Endothelial cell of umbilical vein (primary cell): ENCODE results near the gene ZNF662.
A peak's percentile ranks its signal among the peaks of the same experiment; 100 is the strongest.

Source experiments
- CTCF ChIP-seq, 2 donors: IDR thresholded peaks; 1 replicate in 1 of 2; 2 replicates in 1 of 2; pipeline ENCODE4 v1.5.1; 2011; ENCODE audit warnings: low read length in 2 of 2, mild to moderate bottlenecking in 2 of 2, moderate library complexity in 2 of 2, control low read depth in 1 of 2, inconsistent platforms in 1 of 2, low read depth in 1 of 2; ENCODE audit not compliant: insufficient read depth in 1 of 2; ENCODE audit errors: extremely low read depth in 1 of 2
- EZH2 ChIP-seq: IDR thresholded peaks from 2 replicates; pipeline ENCODE4 v1.6.1; 2012; ENCODE audit warnings: borderline replicate concordance, low read depth, mild to moderate bottlenecking, moderate library complexity, low read length, inconsistent platforms; ENCODE audit not compliant: severe bottlenecking
- FOS ChIP-seq: IDR thresholded peaks from 2 replicates; pipeline ENCODE4 v1.6.1; 2011; ENCODE audit warnings: mild to moderate bottlenecking, low read length, moderate library complexity, borderline replicate concordance; ENCODE audit not compliant: insufficient read depth
- GATA2 ChIP-seq: IDR thresholded peaks from 2 replicates; pipeline ENCODE4 v1.7.0; 2011; ENCODE audit warnings: low read depth, mild to moderate bottlenecking, moderate library complexity, mixed read lengths, low read length; ENCODE audit not compliant: insufficient read length, insufficient read depth
- POLR2A ChIP-seq: IDR thresholded peaks from 2 replicates; pipeline ENCODE4 v1.6.1; 2012; ENCODE audit warnings: low read depth, mild to moderate bottlenecking, control low read depth, low read length
- POLR2AphosphoS5 ChIP-seq: IDR thresholded peaks from 2 replicates; pipeline ENCODE4 v1.6.1; 2012; ENCODE audit warnings: low read depth, mild to moderate bottlenecking, control low read depth, low read length, moderate library complexity; ENCODE audit not compliant: insufficient read depth
- TF ChIP-seq, protein P1 (sequence below): IDR thresholded peaks from 2 replicates; pipeline ENCODE4 v1.6.1; 2011; ENCODE audit not compliant: insufficient read depth, insufficient read length

GRCh38 chr3:42906070-42906847 is at the start of gene ZNF662:
- TF ChIP-seq CTCF (IDR thresholded peaks at IDR 0.05; ENCODE audit: extremely low read depth in 1 of 2, insufficient read depth in 1 of 2, low read depth in 1 of 2, low read length in 2 of 2) (no peak), POLR2A (no peak), FOS (no peak), GATA2 (no peak), EZH2 (peak; percentile 83), POLR2AphosphoS5 (no peak)
- TF ChIP-seq, protein P1, sequence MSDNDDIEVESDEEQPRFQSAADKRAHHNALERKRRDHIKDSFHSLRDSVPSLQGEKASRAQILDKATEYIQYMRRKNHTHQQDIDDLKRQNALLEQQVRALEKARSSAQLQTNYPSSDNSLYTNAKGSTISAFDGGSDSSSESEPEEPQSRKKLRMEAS, result no peak
